GM18519 (cell line): Measurements from ENCODE around the gene RHO.

Experiments
- ATAC-seq: cut with Tn5 transposase; IDR thresholded peaks from one replicate; pipeline ENCODE4 v1.9.1; 2021; ENCODE audit warnings: mild to moderate bottlenecking, moderate library complexity; ENCODE audit not compliant: unreplicated experiment, low FRiP score

RHO gene

GRCh38 chr3:129575233-129575996 is 47.0 kb downstream of the RHO start:
- ATAC-seq, result no peak

DNA sequence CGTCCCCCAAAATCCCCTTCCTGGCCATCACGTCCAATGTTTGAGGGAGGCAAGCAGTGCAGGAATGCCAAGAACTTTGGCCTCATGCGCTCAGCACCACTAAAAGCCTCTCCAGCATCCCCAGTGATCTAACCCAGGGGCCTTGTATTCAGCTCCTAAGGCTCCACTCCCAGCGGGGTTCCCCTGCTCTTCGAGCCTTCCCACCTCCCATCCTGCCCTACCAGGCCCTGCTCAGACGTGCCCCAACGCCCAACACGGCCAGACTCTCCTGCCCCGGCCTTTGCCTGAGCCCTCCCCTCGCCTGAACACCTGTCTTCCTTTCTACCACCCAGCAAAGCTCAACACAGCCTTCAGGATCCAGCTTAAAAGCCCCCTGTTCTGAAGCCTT is 47.6 kb downstream of the RHO start:
- no peak for ATAC-seq

DNA sequence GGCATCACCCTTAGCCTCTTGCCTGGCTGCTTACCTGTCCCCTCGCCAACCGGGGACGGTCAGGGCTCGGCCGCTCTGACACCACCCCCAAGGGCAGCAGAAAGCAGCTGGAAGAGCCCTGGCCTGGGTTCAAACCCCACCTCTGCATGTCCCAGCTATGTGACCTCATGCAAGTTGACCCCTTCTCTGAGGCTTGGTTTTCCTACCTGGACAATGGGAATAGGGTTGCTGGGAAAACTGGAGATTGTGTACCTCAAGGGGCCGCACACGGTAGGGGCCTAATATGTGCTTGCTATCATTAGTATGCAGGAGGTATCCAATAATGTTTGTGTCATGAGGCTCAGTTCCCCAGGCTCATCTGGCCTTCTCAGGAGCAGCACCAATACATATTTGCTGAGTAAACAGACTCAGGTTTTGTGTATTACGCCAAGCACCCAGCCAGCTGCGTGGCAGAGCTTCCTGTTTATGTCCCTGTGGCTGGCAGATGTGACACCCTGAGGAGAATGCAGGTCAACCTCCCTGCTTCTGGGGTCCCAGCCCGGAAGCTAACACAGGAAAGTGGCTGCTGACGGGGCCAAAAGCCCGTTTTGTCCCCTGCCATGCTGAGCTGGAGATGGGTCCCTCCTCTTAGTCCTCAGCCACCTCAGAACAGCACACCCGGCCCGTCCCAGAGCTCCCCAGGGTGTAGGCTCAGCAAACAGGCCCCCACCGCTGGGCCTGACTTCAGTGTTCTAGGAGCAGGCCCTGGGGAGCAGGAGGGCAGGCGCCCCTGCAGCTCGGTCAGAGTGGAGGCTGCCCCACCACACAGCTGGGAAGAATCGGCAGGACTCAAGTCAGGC is 48.3 kb downstream of the RHO start:
- no peak for ATAC-seq

- no peak for ATAC-seq
Observed at GRCh38 chr3:129577366-129577765, 48.9 kb downstream of the RHO start.

DNA sequence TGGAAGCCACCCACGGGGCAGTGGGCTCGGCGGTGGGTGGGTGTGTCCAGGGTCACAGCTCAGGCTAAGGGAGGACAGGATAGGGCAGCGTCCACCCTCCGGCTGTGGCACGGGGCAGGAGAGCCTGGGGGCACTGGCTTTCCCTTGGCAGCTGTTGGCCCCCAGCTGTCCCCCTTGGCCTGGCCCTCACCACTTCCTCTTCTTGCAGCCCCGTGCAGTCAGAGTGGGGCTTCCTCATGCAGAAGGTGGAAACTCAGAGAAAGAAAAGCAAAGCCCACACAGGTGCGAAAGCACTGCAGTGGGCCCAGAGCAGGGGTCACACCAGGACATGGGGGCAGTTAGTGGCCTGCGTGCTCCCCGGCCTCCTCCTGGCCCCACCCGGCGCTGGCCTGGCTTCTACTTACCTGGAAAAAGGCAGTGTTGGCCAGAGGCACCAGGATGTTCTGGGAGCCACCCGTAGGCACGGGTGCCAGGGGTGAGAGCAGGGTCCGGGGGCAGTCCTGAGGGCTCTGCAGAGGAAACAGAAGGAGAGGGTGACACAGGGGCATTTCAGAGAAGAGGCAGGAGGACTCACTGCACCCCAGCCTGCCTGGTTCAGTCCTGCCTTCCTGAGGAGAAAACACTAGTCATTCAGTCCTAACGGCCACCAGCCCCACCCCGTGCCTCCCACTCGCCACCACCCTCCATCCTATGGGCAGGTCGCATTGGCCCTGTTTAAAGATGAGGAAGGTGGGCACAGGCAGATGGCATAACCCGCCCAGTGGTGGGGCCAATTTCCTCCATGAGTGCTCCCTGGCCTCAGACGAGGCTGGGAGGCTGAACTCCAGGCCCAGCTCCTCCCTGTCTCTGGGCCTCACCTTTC is 49.7 kb downstream of the RHO start:
- no peak for ATAC-seq

- ATAC-seq, result no peak
Observed at GRCh38 chr3:129579991-129580390, 51.6 kb downstream of the RHO start.

GRCh38 chr3:129581623-129582022 is 53.2 kb downstream of the RHO start:
- ATAC-seq, result no peak

DNA sequence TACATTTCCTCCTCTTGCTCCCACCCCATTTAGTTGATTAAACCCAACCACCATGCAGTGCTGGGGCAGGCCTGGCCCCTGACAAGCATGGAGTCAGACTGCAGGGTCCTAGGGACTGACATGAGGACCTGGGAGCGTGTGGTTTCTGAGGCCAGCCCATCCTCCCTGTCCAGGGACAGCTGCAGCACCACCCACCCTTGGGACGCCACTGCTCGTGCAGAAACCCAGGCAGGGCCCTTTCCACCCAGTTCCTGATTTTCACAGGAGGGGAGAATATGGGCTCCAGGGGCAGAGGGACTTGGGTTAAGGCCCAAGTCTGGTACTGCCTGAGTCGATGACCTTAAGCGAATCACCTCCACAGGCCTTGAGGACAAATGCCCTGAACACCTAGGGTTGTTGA is 54.4 kb downstream of the RHO start:
- ATAC-seq, result no peak

DNA sequence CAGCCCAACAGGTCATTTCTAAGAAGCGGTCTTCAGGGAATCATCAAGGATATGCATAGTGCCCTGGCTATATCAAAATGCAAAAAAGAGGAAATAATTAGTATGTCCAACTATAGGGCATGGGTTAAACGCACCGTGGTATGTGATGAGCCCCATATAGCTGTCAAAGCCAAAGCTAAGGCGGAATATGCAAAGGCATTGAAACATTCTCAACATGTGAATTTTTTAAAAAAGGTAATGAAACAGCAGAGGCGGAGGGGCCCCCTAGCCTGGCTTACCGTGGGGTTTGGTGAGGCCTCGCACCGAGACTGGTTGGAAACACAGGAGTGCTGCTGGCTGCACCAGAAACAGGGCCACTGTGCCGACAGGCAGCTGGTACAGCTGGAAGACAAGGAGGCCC is 54.9 kb downstream of the RHO start:
- no peak for ATAC-seq

- no peak for ATAC-seq
Observed at GRCh38 chr3:129584631-129585030, 56.2 kb downstream of the RHO start.
